Keratinocyte (primary cell): Measurements from ENCODE around the gene OGDH. TPM values are rescaled to one million over a fixed set of nuclear protein-coding genes. Genes with fewer than 3 reads are reported as not detected.

Experiments used
- DNase-seq: peaks from one replicate; pipeline ENCODE4 v3.0.0-alpha.2; 2011; ENCODE audit warnings: low read depth, missing footprints, low spot score
- FAIRE-seq: peaks from 2 replicates; lab custom pipeline; 2011; peaks lifted over from hg19 to GRCh38; lab: Jason Lieb, UNC
- H2AFZ ChIP-seq: 2 replicates; pipeline ENCODE4 v1.6.0; 2012; ENCODE audit warnings: low read length, control low read depth, inconsistent platforms; ENCODE audit not compliant: control insufficient read depth
- H3K27ac ChIP-seq: 2 replicates; pipeline ENCODE4 v1.5.1; 2011; ENCODE audit warnings: low read length; ENCODE audit not compliant: control insufficient read depth, insufficient read depth
- H3K27me3 ChIP-seq: 3 replicates; pipeline ENCODE4 v1.6.0; 2011; ENCODE audit warnings: low read length; ENCODE audit not compliant: control insufficient read depth, insufficient read depth; ENCODE audit errors: extremely low read depth
- H3K36me3 ChIP-seq, 2 experiments: 2 replicates in 1 of 2; 3 replicates in 1 of 2; pipeline ENCODE4 v1.5.1; 2011; ENCODE audit warnings: low read length in 2 of 2, mild to moderate bottlenecking in 1 of 2; ENCODE audit not compliant: control insufficient read depth in 2 of 2, insufficient read depth in 2 of 2; ENCODE audit errors: extremely low read depth in 1 of 2
- H3K4me1 ChIP-seq: 3 replicates; pipeline ENCODE4 v1.5.1; 2011; ENCODE audit warnings: low read length; ENCODE audit not compliant: control insufficient read depth, insufficient read depth; ENCODE audit errors: extremely low read depth
- H3K4me2 ChIP-seq: 3 replicates; pipeline ENCODE4 v1.6.0; 2011; ENCODE audit warnings: low read depth, low read length; ENCODE audit not compliant: control insufficient read depth, insufficient read depth; ENCODE audit errors: extremely low read depth
- H3K4me3 ChIP-seq, 3 experiments: fragments of 200-600 bp in 1 of 3; sonication (generic) in 1 of 3; 2 replicates in 2 of 3; 3 replicates in 1 of 3; pipeline ENCODE4 v1.5.1; 2011 to 2016; ENCODE audit warnings: low read length in 3 of 3, mild to moderate bottlenecking in 3 of 3, control low read depth in 2 of 3, inconsistent platforms in 1 of 3, low read depth in 1 of 3, mixed read lengths in 1 of 3, mixed run types in 1 of 3, moderate library complexity in 1 of 3; ENCODE audit not compliant: control insufficient read depth in 2 of 3, insufficient read depth in 2 of 3; ENCODE audit errors: extremely low read depth in 1 of 3
- H3K79me2 ChIP-seq: 2 replicates; pipeline ENCODE4 v1.6.0; 2012; ENCODE audit warnings: low read length; ENCODE audit not compliant: control insufficient read depth, insufficient read depth
- H3K9ac ChIP-seq: 3 replicates; pipeline ENCODE4 v1.6.0; 2011; ENCODE audit warnings: low read length; ENCODE audit not compliant: control insufficient read depth, insufficient read depth; ENCODE audit errors: extremely low read depth
- H3K9me1 ChIP-seq: 3 replicates; pipeline ENCODE4 v1.6.0; 2011; ENCODE audit warnings: low read length; ENCODE audit not compliant: control insufficient read depth, insufficient read depth; ENCODE audit errors: extremely low read depth
- H3K9me3 ChIP-seq: 2 replicates; pipeline ENCODE4 v1.5.1; 2012; ENCODE audit warnings: low read depth, low read length; ENCODE audit not compliant: control insufficient read depth
- H4K20me1 ChIP-seq: 3 replicates; pipeline ENCODE4 v1.6.0; 2011; ENCODE audit warnings: low read length; ENCODE audit not compliant: control insufficient read depth, insufficient read depth; ENCODE audit errors: extremely low read depth
- EZH2 ChIP-seq: IDR thresholded peaks from one replicate; pipeline ENCODE4 v1.6.1; 2012; ENCODE audit warnings: inconsistent platforms, mild to moderate bottlenecking, low read length, moderate library complexity
- dilution Hi-C: fragments of 300-500 bp; cut with MboI; formaldehyde crosslinking; loops from one replicate; pipeline ENCODE4 v1.7.0; 2020; ENCODE audit warnings: low sequenced_read_pairs; ENCODE audit not compliant: extremely low pct_ligation_motif_present
- polyA plus RNA-seq, 5 experiments: library from polyadenylated mRNA; depleted of rRNA in 3 of 5; stranded (reverse) in 3 of 5; stranded (forward) in 1 of 5; unstranded in 1 of 5; fragments of >200 nt; gene quantifications; 1 replicate in 1 of 5; 2 replicates in 3 of 5; 3 replicates in 1 of 5; pipeline versions ENCODE4 v1.2.1 to v1.2.3, GENCODE V29; 2011 to 2012; ENCODE audit warnings: missing spikeins in 2 of 5, low read depth in 1 of 5, low replicate concordance in 1 of 5
- TF ChIP-seq, protein P1 (sequence below), 3 experiments: IDR thresholded peaks in 1 of 3; conservative IDR thresholded peaks in 1 of 3; optimal IDR thresholded peaks in 1 of 3; 2 replicates in 2 of 3; 3 replicates in 1 of 3; pipeline versions ENCODE3 to v1.5.1; 2011; ENCODE audit warnings: low read length in 3 of 3, mild to moderate bottlenecking in 3 of 3, moderate library complexity in 2 of 3, control low read depth in 1 of 3, inconsistent platforms in 1 of 3; ENCODE audit not compliant: insufficient read depth in 2 of 3; ENCODE audit errors: extremely low read depth in 1 of 3

OGDH gene
- polyA plus RNA-seq, 1 donor (not counting 4 experiments of a cell fraction or from before 2014, with no cell fraction given): 46.4 TPM

DNA sequence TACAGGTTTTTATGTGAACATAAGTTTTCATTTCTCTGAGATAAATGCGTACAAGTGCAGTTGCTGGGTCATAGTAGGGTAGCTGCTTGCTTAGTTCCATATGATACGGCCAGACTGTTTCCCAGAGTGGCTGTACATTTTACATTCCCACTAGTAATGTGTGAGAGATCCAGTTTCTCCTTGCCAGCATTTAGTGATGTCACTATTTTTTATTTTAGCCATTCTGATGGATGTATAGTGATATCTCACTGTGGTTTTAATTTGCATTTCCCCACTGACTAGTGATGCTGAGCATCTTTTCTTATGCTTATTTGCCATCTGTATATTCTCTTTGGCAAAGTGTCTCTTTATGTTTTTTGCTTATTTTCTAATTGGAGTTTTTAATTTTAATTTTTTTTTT lies 146.4 kb downstream of the OGDH start:
- Histone ChIP-seq H3K4me3 (no peak overlapping the region), H3K27me3 (no peaks in the 10 kb centered on the region), H3K9me3 (no peaks in the 10 kb centered on the region), H4K20me1 (peaks cover 3% of the 10 kb centered on the region), H3K9ac (no peak overlapping the region), H3K79me2 (peaks cover 48% of the 10 kb centered on the region), H3K4me1 (peaks cover 31% of the 10 kb centered on the region), H3K9me1 (peaks cover 6% of the 10 kb centered on the region), H2AFZ (no peak overlapping the region), H3K27ac (no peak overlapping the region), H3K4me2 (no peak overlapping the region), H3K36me3 (peaks cover 4 to 17% of the 10 kb centered on the region in 2 experiments)
- no peak for DNase-seq
- dilution Hi-C loops: no loop called here
- TF ChIP-seq EZH2: no peak
- TF ChIP-seq, protein P1, sequence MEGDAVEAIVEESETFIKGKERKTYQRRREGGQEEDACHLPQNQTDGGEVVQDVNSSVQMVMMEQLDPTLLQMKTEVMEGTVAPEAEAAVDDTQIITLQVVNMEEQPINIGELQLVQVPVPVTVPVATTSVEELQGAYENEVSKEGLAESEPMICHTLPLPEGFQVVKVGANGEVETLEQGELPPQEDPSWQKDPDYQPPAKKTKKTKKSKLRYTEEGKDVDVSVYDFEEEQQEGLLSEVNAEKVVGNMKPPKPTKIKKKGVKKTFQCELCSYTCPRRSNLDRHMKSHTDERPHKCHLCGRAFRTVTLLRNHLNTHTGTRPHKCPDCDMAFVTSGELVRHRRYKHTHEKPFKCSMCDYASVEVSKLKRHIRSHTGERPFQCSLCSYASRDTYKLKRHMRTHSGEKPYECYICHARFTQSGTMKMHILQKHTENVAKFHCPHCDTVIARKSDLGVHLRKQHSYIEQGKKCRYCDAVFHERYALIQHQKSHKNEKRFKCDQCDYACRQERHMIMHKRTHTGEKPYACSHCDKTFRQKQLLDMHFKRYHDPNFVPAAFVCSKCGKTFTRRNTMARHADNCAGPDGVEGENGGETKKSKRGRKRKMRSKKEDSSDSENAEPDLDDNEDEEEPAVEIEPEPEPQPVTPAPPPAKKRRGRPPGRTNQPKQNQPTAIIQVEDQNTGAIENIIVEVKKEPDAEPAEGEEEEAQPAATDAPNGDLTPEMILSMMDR (optimal IDR thresholded peaks at IDR 0.05 in 1 of 3, IDR thresholded peaks at IDR 0.05 in 1 of 3, conservative IDR thresholded peaks at IDR 0.05 in 1 of 3; ENCODE audit: extremely low read depth in 1 of 3, insufficient read depth in 2 of 3, low read length in 3 of 3): no peak
- no peak for FAIRE-seq

DNA sequence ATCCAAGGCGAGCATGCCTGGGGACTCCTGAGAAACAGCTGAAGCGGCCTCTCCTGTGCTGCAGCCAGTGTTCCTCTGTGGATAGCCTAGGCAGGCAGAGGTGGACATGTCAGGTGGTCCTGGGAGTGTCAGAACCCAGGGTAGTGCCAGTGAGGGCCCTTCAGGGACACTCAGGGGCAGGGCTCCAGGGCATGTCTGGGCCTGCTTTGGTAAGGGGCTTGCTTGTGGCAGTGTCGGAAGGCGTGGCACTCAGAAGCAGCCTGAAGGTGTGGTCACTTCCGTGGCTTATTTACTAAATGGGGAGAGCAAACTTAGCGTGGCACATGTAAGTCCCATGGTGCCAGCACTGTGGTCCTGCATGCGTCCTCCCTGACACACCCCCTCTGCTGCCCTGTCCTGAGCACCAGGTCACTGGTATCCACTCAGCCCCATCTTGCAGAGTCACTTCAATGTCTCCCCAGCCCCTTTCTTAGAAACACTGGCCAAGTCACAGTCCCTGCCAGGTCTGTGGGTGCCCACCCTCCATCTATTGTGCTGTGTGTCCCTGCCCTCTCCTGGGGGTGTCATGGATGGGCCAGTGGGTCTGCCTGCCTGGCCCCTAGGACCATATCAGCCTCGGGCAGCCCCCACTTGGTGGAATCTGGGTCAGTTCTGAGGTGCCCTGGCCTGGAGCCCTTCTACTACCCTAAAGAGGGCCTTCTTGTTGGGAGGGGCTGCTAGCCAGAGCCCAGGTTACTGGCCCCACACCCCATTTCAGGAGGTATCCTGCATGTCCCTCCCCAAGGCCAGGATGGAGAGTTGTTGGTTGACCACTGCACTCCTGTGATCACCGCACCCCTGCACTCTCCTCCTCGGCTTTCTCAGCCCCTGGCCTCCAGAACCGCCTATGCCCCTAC lies 148.6 kb downstream of the OGDH start:
- H2AFZ ChIP-seq: no peak overlapping the region
- TF ChIP-seq, protein P1 (optimal IDR thresholded peaks at IDR 0.05 in 1 of 3, IDR thresholded peaks at IDR 0.05 in 1 of 3, conservative IDR thresholded peaks at IDR 0.05 in 1 of 3; ENCODE audit: extremely low read depth in 1 of 3, insufficient read depth in 2 of 3, low read length in 3 of 3): no peak
- TF ChIP-seq EZH2: no peak
- no peak overlapping the region for H3K4me3 ChIP-seq
- peaks cover 8 to 22% of the 10 kb centered on the region in 2 experiments for H3K36me3 ChIP-seq
- no peaks in the 10 kb centered on the region for H3K9me3 ChIP-seq
- peaks cover 36% of the 10 kb centered on the region for H3K79me2 ChIP-seq
- H3K9ac ChIP-seq: no peak overlapping the region
- FAIRE-seq (no peak), DNase-seq (no peak)
- no peaks in the 10 kb centered on the region for H3K27me3 ChIP-seq
- no peak overlapping the region for H3K27ac ChIP-seq
- H3K9me1 ChIP-seq: peaks cover 6% of the 10 kb centered on the region
- dilution Hi-C loops: no loop called here
- H3K4me1 ChIP-seq: peaks cover 23% of the 10 kb centered on the region
- peak overlapping the region; percentile 12 for H3K4me2 ChIP-seq
- peaks cover 3% of the 10 kb centered on the region for H4K20me1 ChIP-seq
